Neural progenitor cell (in vitro differentiated cells): ENCODE measurements around the gene THSD4.

Source experiments
- CTCF ChIP-seq: fragments of 200-600 bp; sonication (generic); IDR thresholded peaks from 2 replicates; pipeline ENCODE4 v1.5.1; 2017; ENCODE audit warnings: antibody characterized with exemption, mild to moderate bottlenecking
- EZH2 ChIP-seq: fragments of 200-600 bp; sonication (generic); IDR thresholded peaks from 2 replicates; pipeline ENCODE4 v1.6.1; 2017; ENCODE audit warnings: antibody characterized with exemption, mild to moderate bottlenecking, moderate library complexity
- EZH2phosphoT487 ChIP-seq: fragments of 200-600 bp; sonication (generic); IDR thresholded peaks from 2 replicates; pipeline ENCODE4 v1.6.1; 2017; ENCODE audit warnings: antibody characterized with exemption

DNA sequence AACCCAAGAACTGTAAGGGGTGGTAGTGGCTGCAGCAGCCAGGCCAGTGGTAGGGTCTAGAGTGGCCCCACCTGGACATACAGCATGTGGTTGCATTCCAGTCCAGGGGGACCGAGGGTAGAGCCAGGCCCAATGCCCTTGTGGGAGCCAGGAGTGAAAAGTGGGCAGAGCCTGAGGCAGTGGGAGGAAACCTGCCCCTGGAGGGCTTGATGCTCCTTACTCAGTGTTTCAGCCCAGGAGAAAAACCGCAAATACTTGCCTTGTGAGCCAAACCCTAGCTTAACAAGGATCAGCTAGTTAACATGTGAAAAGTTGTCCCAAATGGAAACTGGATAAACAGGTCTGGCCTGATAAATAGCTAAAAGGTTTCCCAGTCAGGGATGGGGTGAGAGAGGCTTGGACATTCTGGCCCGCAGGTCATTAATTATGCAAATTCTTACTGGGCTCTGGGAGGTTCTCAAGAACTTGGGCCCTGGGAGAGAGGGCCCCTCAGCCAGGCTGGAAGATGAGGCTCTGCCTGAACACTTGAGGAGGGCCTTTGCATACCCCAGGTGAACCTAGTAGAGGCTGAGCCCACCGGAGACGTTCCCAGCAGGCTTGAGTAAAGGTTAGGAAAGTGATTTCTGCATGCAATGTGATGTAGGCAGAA lies 222.1 kb downstream of the THSD4 start:
- no peak for TF ChIP-seq CTCF
- TF ChIP-seq EZH2: no peak
- TF ChIP-seq EZH2phosphoT487: no peak
